Activated naive CD4-positive, alpha-beta T cell treated with anti-CD3 and anti-CD28 coated beads, Interleukin-2, amount 50 U/mL, for 16 hours (primary cell): ENCODE data around the gene SGK2.
"Not testable (repeated sequence)": the region's sequence is repeated elsewhere in the genome, so short reads cannot be mapped to it uniquely, and the experiment has no call there.

ENCODE experiments used
- DNase-seq: peaks from one replicate; pipeline ENCODE4 v3.0.0-alpha.2; 2020

Gene SGK2

DNA sequence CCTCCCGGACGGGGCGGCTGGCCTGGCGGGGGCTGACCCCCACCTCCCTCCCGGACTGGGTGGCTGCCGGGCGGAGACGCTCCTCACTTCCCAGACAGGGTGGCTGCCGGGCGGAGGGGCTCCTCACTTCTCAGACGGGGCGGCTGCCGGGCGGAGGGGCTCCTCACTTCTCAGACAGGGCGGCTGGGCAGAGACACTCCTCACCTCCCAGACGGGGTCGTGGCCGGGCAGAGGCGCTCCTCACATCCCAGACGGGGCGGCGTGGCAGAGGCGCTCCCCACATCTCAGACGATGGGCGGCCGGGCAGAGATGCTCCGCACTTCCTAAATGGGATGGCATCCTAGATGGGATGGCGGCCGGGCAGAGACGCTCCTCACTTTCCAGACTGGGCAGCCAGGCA, 48.5 kb downstream of the SGK2 start:
- not testable (repeated sequence) for DNase-seq

DNA sequence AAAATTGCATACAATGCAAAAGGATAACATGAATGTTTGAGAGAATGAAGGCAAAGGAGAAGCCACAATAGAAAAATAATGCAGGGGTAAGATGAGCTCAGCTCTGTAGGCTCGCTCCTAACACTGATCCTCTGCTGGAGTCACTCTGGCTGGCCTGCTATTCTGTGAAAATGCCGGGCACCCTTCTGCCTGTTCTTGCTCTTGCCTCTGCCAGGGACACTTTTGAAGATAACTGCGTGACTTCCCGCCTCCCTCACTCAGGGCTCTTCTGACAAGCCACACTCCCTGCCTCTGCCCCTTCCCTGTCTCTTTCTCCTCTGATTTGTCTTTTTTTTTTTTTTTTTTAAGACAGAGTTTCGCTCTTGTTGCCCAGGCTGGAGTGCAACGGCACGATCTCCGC, 72.8 kb downstream of the SGK2 start:
- no peak for DNase-seq
